SU-DHL-6 (cell line): ENCODE data around the gene PILRA.
"Not testable (repeated sequence)": the region's sequence is repeated elsewhere in the genome, so short reads cannot be mapped to it uniquely, and the experiment has no call there.

Source experiments
- CTCF ChIP-seq: fragments of 200-600 bp; sonication (generic); IDR thresholded peaks from one replicate; pipeline ENCODE4 v1.5.1; 2017; ENCODE audit warnings: antibody characterized with exemption, mild to moderate bottlenecking, low read length, moderate library complexity; ENCODE audit not compliant: insufficient read depth, poor library complexity, severe bottlenecking
- EZH2phosphoT487 ChIP-seq: fragments of 200-600 bp; sonication (generic), shearing (Covaris generic); conservative IDR thresholded peaks from 2 replicates; pipeline ENCODE4 v1.6.1; 2018; ENCODE audit warnings: mild to moderate bottlenecking, antibody characterized with exemption, low read length, moderate library complexity, mixed read lengths

GRCh38 chr7:100341286-100341685, 32.0 kb upstream of the PILRA start:
- not testable (repeated sequence) for TF ChIP-seq CTCF, EZH2phosphoT487
